BE2C (cell line): Measurements from ENCODE around the gene SLC20A1.

ENCODE experiments used
- DNase-seq: peaks from one replicate; pipeline ENCODE4 v3.0.0-alpha.2; 2020
- H3K27me3 ChIP-seq: fragments of 250-450 bp; sonication (Bioruptor Pico); 2 replicates; pipeline ENCODE4 v1.5.1; 2020; ENCODE audit warnings: mild to moderate bottlenecking
- H3K36me3 ChIP-seq: fragments of 250-450 bp; sonication (Bioruptor Pico); 2 replicates; pipeline ENCODE4 v1.5.1; 2020; ENCODE audit warnings: mild to moderate bottlenecking
- H3K4me1 ChIP-seq: fragments of 250-450 bp; sonication (Bioruptor Pico); 2 replicates; pipeline ENCODE4 v1.5.1; 2020
- H3K4me3 ChIP-seq: 2 replicates; pipeline ENCODE4 v1.5.1; 2011; ENCODE audit warnings: low read depth, low read length
- H3K9me3 ChIP-seq: fragments of 250-450 bp; sonication (Bioruptor Pico); 2 replicates; pipeline ENCODE4 v1.5.1; 2020
- TF ChIP-seq, protein P1 (sequence below): IDR thresholded peaks from 2 replicates; pipeline ENCODE4 v1.5.1; 2012; ENCODE audit warnings: mild to moderate bottlenecking, low read depth, low read length

Gene SLC20A1

DNA sequence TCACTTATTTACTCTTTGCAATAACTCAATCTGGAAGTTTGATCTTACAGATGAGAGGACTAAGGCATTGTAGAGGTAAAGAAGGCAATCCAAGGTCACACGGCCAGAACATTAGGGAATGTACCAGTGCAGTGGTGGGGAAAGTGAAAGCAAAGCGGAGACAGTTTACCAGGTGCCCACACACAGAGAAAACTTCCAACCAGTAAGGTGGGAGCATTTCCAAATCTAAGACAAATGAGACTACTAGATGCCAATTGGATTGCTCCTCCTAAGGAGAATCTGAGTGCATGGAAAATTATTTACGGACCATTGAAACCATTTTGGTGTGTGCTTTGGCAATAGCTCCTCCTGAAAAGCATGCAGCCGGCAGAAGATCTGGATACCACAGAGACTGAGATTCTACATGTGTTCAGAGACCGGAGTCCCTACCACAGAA is 34.9 kb downstream of the SLC20A1 start:
- H3K4me3 ChIP-seq: no peak overlapping the region
- H3K9me3 ChIP-seq: no peaks in the 10 kb centered on the region
- no peaks in the 10 kb centered on the region for H3K27me3 ChIP-seq
- H3K4me1 ChIP-seq: no peaks in the 10 kb centered on the region
- TF ChIP-seq, protein P1, sequence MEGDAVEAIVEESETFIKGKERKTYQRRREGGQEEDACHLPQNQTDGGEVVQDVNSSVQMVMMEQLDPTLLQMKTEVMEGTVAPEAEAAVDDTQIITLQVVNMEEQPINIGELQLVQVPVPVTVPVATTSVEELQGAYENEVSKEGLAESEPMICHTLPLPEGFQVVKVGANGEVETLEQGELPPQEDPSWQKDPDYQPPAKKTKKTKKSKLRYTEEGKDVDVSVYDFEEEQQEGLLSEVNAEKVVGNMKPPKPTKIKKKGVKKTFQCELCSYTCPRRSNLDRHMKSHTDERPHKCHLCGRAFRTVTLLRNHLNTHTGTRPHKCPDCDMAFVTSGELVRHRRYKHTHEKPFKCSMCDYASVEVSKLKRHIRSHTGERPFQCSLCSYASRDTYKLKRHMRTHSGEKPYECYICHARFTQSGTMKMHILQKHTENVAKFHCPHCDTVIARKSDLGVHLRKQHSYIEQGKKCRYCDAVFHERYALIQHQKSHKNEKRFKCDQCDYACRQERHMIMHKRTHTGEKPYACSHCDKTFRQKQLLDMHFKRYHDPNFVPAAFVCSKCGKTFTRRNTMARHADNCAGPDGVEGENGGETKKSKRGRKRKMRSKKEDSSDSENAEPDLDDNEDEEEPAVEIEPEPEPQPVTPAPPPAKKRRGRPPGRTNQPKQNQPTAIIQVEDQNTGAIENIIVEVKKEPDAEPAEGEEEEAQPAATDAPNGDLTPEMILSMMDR: no peak
- DNase-seq: no peak
- H3K36me3 ChIP-seq: no peaks in the 10 kb centered on the region

DNA sequence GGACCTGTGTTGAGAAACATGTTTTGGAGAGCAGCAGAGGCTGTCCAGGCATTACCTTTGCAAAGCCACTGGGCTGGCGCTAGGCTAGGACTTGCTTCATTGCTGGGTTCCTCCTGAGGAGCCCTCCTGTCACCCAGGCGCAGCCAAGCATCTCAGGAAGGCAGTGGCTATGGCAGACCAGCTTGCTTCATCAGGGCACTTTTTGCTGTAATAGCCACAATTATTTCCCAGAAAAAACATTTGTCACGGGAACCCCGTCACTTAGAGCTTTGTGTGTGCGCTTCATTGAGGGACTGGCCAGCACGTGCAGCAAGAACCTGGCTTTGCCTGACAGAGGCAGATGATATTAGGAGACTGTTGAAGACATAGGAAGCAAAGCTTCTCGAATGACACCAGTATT is 36.4 kb downstream of the SLC20A1 start:
- Histone ChIP-seq H3K4me1 (no peaks in the 10 kb centered on the region), H3K36me3 (no peaks in the 10 kb centered on the region), H3K27me3 (no peaks in the 10 kb centered on the region), H3K4me3 (no peak overlapping the region), H3K9me3 (no peaks in the 10 kb centered on the region)
- DNase-seq: no peak
- TF ChIP-seq, protein P1: no peak

DNA sequence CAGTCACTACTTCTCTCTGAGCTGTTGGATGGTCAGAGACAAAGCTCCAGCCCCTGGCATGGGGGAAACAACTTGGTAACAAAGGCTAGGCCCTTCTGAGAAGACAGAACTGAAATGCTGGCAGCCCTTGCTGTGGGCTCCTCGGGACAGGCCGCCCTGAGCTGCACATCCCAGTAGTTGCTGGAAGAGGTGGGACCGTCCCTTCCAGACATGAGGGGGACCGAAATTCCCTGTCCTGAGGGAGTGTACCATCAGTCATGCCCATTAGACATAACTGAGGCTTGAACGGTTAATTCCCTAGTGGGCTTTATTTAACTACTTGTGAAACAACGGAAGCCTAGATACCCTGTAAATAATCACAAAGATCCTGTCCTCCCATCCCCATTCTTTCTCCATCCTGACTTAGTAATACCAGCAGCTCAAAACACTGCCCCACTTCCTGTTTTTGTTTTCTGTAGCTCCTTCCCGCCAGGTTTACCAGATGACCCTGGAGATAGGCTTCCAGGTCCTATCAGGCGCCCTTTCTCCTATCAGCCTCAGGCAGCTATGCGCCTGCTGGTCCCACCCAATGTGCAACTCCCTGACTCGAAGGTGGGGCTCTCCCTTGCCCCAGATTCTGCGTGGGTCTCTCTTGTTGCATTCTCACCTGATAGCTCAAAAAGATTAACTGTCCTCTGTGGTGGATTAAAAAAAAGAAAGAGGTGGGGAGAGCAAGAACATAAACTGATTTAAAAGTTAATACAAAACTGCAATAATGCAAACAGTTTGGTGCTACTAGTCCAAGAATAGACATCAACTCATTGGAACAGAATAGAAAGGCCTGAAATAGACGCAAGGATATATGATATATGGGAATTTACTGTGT is 38.0 kb downstream of the SLC20A1 start:
- no peaks in the 10 kb centered on the region for H3K36me3 ChIP-seq
- TF ChIP-seq, protein P1: no peak
- no peak for DNase-seq
- no peaks in the 10 kb centered on the region for H3K27me3 ChIP-seq
- H3K4me1 ChIP-seq: no peaks in the 10 kb centered on the region
- no peak overlapping the region for H3K4me3 ChIP-seq
- H3K9me3 ChIP-seq: no peaks in the 10 kb centered on the region

DNA sequence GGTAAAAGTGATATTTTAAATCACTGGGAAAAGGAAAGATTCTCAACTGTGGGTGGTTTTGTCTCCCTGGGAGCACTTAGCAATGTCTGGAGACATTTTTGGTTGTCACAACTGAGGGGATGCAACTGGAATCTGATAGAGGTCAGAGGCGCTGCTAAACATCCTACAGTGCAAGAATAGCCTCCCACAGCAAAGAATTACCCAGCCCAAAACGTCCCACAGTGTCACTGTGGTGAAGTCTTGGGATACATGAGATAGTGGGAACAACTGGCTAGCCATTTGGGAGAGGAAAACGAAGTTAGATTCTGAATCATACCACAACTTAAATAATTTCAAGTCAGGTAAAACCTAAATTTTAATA is 38.7 kb downstream of the SLC20A1 start:
- no peaks in the 10 kb centered on the region for H3K27me3 ChIP-seq
- TF ChIP-seq, protein P1: no peak
- DNase-seq: no peak
- H3K9me3 ChIP-seq: no peaks in the 10 kb centered on the region
- no peaks in the 10 kb centered on the region for H3K36me3 ChIP-seq
- no peak overlapping the region for H3K4me3 ChIP-seq
- H3K4me1 ChIP-seq: no peaks in the 10 kb centered on the region

- Histone ChIP-seq H3K4me3 (no peak overlapping the region), H3K4me1 (no peaks in the 10 kb centered on the region), H3K36me3 (no peaks in the 10 kb centered on the region), H3K27me3 (no peaks in the 10 kb centered on the region), H3K9me3 (no peaks in the 10 kb centered on the region)
- TF ChIP-seq, protein P1: no peak
- no peak for DNase-seq
These were observed 39.6 kb downstream of the SLC20A1 start for GRCh38 chr2:112685271-112685884.
